Posterior cingulate gyrus (tissue), 11 donors: Measurements from ENCODE around the gene MGAT4B.

Source experiments
- DNase-seq, 10 donors: peaks; one replicate each; pipeline versions ENCODE4 v3.0.0 to v3.0.0-alpha.2; 2020 to 2021; ENCODE audit warnings: mixed read lengths in 3 of 10
- intact Hi-C: fragments of 100-400 bp; cut with DNase I; formaldehyde crosslinking; loops from one replicate; pipeline ENCODE4 v1.15.1; 2023

Gene MGAT4B

DNA sequence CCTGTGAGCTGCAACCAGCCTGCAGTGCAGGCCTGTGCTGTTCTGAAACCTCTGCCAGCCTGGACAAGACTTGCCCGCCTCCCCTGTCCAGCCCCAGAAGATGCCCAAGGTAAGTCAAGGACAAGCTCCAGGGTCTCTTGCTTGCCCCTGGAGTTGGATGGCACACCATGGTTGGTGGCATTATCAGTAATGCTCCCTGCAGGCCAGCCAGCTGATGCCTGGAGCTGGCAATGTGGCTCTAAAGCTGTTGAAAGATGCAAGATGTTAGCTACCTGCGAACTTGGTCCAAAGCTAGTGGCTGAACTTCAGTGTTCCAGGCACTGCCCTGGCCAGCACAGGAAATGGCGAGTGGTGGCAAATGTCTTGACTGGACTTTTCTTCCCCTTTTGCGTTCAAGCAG lies 26.8 kb downstream of the MGAT4B start:
- DNase-seq = peak in 2 of 10 donors; percentile 16 to 46
- intact Hi-C loops = no loop called here

DNA sequence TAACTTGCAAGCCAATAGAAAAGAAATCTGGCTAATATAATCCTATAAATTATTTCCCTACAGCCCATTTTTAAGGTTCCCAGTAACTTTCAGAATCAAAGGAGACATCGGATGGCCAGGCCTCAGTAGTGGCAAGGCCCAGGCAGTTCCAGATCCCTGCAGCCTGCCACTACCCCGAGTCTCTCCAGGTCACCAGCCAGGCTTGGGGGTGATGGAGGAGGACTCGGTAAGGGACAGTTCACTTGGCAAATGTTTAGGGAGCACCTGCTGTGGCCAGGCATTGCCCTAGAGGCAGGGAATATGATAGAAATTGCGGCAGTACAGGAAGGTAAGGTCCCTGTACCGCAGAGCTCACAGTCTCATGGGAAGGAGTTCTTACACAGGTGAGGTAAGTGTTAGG lies 28.1 kb downstream of the MGAT4B start:
- peak in 1 of 10 donors; percentile 52 for DNase-seq
- intact Hi-C loops = no loop called here

DNA sequence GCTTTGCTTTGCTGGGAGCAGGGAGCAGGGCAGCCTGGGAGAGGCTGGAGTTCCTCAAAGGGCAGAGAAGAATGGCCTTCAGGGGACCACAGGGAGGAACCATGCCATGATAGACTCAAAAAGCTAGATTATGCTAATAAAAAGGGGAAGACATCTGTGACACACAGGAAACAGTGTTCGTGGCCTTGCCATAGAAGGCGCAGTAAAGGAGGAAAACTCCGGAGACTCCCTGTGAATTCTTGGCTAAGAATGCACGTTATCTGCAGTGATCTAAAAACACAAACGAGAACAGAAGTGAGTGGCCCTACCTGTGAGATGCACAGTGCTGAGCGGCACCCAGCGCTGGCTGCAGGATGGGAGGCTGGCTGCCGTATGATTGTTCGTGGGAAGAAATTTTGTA lies 28.8 kb downstream of the MGAT4B start:
- DNase-seq = peak in 2 of 10 donors; percentile 67 to 68
- intact Hi-C loops = no loop called here

DNA sequence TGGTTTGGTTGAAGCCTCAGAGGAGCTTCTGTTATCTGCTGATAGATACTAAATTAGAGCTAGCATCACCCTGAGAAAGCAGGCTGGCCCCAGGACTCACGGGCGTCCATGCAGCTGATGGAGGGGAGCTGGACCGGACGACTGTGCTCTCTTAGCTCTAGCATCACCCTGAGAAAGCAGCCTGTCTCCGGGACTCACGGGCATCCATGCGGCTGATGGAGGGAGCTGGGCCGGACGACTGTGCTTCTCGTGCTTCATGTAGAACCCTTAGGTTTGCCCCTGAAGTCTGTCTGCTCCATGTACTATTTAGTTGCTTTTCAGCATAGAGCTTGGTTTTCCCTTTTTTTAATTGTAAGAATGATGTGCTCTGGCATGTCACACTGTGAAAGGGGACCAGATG lies 29.2 kb downstream of the MGAT4B start:
- intact Hi-C loops = no loop called here
- peak in 2 of 10 donors; percentile 33 to 71 for DNase-seq

DNA sequence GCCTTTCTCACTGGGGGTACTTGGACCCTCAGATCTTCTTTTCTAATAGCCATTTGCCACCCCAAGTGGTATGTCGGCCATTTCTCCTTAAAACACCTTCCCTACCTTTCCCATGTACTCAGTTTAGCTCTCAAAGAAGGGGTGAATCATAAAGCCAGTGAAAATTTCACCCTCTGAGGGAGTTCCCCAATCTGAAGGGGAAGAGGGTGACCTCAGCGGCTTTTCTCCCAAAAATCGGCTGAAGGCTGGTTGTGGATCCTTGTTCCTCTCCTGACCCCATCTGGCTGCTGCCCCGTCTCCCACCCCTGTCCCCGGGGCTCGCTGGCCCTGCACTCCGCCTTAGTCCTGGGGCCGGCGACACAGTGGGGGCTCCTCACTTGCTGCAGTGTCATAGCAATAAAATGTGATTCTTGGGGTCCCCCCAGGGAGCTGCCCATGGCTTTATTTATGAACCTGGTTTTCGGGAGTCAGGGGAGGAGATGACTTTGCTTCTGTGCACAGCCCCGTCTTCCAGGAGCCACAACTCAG lies 30.2 kb downstream of the MGAT4B start:
- DNase-seq = peak in 1 of 10 donors; percentile 75
- intact Hi-C loops = no loop called here

DNA sequence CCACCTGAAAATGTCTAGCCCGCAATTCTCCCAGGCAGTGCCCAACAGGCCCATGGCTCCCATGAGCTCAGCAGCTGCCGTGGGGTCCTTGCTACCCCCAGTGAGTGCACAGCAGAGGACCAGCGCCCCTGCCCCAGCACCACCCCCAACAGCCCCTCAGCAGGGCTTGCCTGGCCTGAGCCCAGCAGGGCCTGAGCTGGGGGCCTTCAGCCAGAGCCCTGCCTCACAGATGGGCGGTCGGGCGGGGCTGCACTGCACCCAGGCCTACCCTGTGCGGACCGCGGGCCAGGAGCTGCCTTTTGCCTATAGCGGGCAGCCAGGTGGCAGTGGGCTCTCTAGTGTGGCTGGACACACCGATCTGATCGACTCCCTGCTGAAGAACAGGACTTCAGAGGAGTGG lies 32.2 kb downstream of the MGAT4B start:
- intact Hi-C loops = no loop called here
- peak in 2 of 10 donors; percentile 39 to 79 for DNase-seq

DNA sequence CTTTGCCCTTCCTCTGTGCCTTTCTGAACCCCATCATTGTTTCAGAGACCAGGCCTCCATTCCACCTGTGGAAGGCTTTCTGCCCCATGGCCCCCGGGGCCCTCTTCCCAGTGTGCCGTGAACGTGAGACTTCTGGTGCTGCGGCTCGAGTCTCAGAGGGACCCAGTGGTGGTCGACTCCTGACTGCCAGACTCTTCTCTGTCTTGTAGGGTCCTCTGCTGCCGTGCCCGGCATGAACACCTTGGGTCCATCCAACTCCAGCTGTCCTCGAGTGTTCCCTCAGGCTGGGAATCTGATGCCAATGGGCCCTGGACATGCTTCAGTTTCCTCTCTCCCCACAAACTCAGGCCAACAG lies 33.0 kb downstream of the MGAT4B start:
- intact Hi-C loops = no loop called here
- DNase-seq = peak in 1 of 10 donors; percentile 19

DNA sequence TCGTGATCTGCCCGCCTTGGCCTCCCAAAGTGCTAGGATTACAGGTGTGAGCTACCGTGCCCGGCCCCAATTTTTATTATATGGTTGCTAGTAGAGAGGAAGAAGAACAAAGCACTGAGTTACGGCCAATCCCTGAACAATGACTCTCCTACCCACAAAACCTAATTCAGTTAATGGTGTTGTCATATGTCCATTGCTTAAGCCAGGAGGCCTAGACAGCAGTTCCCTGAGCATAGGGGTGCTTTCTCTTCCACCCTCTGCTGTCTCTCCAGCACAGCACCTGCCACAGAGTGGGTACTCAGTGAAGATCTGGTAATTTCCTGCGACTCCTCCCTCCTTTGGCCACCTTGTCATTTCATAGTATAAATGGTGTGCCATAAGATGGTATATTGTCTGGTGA lies 34.3 kb downstream of the MGAT4B start:
- intact Hi-C loops = no loop called here
- peak in 2 of 10 donors; percentile 4 to 17 for DNase-seq

DNA sequence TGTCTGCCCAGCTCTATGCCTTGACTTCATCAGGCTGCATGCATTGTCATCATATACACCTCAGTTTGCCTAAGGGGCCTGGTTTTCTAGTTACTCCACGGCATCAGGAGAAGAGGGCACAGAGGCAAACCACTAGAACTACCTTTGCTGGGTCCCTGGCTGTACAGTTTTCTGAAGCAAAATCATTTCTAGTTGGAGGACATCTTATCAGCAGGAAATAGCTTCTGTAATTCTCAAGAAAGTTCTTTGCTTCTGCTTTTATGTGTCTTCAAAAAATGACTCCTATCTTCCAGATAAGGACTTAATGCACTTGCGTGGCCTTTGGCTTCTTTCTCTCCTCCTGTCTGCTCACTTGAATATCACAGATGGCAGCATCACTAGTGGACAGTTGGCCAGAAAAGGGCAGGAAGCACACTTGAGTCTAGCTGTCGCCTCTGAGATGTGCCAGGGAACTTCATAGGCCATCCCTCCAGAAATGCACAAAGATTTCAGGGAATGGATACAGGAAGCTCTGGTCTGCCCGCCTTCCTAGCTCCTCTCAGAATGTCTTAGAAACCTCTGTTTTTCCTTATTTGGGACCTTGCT lies 35.3 kb downstream of the MGAT4B start:
- intact Hi-C loops = no loop called here
- peak in 1 of 10 donors; percentile 10 for DNase-seq

DNA sequence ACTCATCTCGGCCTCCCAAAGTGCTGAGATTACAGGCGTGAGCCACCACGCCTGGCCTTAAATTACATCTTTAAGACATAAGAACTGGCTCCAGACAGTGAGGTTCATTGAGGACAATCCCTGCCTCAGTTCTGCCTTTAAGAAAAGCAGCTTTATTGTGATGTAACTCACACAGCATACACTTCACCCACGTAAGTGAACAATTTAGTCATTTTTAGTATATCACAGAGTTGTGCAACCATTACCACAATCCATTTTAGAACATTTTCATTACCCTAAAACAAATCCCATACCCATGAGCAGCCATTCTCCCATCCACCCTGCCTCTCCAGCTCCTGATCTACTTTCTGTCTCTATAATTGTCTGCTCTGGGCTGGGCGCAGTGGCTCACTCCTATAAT lies 36.9 kb downstream of the MGAT4B start:
- peak in 1 of 10 donors; percentile 9 for DNase-seq
- intact Hi-C loops = no loop called here

DNA sequence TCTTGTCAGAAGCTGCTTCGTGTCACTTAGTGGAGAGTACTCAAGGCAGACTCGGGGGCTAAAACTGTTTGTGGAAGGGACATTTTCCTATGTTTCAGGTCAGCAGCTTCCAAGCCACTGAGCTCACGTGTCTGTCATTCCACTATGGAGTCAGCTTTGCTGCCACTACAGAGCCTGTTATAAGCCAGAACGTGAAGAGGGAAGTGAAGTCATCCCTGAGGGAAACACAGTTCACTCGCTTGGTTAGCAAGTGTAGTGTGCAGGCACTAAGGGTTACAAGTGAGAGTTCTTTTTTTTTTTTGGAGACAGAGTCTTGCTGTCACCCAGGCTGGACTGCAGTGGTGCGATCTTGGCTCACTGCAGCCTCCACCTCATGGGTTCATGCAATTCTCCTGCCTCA lies 37.4 kb downstream of the MGAT4B start:
- intact Hi-C loops = no loop called here
- peak in 1 of 10 donors; percentile 5 for DNase-seq

DNA sequence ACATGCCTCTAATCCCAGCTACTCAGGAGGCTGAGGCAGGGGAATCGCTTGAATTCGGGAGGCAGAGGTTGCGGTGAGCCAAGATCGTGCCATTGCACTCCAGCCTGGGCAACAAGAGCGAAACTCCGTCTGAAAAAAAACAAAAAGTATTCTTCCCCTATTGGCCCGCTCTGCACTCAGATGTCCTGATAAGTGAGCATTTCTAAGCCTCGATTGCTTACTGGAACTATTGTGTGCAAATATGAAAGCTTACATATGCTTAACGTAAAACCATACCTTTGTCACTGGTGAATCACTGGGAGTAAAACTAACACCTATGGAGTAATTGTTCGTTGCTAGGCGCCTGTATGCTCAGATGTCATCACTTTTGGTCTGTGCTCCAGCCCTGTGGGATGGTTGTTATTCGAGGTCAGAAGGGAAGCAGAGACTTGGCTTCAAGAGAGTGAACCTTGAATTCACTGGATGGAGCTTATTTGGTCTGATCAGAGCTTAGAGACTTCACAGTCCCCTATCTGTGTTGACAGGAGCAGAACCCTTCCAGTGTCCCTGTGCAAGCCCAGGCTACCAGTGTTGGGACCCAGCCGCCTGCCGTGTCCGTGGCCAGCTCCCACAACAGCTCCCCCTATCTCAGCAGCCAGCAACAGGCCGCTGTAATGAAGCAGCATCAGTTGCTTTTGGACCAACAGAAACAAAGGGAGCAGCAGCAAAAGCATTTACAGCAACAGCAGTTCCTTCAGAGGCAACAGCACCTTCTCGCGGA lies 38.2 kb downstream of the MGAT4B start:
- intact Hi-C loops = no loop called here
- DNase-seq = peak in 3 of 10 donors; percentile 31 to 82 (median 71)

DNA sequence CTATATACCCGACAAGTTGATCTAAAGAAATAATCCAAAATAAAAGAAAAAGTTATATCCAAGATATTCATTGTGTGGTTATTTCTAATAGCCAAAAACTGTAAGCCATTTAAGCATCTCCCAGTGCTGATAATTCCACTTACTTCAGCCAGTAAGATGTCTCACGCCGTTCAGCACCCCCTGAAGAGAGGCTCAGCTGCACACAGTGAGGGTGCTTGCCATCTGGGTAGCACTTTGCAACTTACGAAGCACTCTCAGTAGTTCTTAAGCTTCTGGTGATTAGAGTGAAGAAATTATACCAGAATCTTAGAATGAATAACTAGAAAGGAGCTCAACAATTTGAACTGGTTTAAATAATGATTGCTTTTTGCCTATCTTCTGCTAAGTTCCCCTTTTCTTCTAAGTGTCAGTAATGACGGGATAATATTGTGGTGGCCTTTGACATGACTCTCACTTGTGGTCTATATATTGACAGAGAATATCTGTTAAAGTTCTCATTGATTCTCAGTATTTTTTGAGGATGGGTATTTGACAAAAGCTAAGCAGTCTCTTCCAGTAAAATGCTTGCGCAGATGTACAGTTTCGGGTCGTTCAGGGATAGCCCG lies 39.1 kb downstream of the MGAT4B start:
- DNase-seq = peak in 1 of 10 donors; percentile 54
- intact Hi-C loops = no loop called here

DNA sequence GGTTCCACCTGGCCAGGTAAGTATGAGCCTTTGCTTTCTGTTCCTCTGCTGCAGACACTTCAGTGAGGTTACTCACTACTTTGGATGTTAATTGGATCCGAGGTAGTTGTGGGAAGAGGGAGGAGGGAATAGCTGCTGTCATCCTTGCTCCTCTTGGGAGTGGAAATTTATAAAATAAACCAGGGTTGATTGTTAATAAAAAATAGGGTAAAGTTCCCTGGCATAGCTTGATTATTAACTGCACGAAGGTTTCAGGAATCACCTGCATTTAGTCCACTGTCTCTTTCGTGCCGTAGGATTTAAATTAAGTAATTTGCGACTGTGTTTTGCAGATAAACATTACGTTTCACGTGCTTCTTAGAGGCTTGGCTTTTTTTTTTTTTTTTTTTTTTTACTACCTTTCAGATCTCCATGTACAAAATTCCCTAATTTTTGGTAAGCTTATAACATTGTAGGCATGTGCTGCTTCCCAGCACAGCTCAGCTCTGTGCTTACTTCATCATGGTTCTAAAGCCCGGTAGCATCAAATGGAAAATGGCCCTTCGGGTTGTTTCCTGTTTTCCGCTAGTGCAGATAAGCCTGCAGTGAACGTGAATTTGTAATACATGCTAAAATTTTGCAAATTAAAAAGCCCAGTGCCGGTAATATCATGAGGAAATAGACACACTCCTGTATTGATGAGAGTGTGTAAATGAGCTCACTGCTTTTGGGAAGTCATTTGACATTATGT lies 39.8 kb downstream of the MGAT4B start:
- DNase-seq = peak in 1 of 10 donors; percentile 3
- intact Hi-C loops = no loop called here

DNA sequence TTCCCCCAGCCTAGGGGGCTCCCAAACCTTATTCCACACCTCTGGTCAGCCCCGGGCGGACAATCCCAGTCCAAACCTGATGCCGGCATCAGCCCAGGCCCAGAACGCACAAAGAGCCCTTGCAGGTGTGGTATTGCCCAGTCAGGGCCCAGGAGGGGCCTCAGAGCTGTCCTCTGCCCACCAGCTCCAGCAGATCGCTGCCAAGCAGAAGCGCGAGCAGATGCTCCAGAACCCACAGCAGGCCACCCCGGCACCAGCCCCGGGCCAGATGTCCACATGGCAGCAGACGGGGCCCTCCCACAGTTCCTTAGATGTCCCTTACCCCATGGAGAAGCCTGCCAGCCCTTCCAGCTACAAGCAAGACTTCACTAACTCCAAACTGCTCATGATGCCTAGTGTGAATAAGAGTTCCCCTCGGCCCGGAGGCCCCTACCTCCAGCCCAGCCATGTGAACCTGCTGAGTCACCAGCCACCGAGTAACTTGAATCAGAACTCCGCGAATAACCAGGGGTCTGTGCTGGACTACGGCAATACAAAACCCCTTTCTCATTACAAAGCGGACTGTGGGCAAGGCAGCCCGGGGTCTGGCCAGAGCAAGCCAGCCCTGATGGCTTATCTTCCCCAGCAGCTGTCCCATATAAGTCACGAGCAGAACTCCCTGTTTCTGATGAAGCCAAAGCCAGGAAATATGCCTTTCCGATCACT lies 40.5 kb downstream of the MGAT4B start:
- peak in 4 of 10 donors; percentile 16 to 89 (median 62) for DNase-seq

DNA sequence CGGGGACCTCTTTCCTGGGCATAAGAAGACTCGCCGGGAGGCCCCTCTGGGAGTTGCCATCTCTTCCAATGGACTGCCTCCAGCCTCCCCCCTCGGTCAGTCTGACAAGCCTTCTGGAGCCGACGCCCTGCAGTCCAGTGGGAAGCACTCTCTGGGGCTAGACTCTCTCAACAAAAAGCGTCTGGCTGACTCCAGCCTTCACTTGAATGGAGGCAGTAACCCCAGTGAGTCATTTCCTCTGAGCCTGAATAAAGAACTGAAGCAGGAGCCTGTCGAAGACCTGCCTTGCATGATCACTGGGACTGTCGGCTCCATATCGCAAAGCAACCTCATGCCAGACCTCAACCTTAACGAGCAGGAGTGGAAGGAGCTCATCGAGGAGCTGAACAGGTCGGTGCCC lies 41.3 kb downstream of the MGAT4B start:
- intact Hi-C loops = no loop called here
- peak in 2 of 10 donors; percentile 52 to 84 for DNase-seq

More for the DNA sequence above, 40.5 kb downstream of the MGAT4B start:
- intact Hi-C loops = no loop called here

DNA sequence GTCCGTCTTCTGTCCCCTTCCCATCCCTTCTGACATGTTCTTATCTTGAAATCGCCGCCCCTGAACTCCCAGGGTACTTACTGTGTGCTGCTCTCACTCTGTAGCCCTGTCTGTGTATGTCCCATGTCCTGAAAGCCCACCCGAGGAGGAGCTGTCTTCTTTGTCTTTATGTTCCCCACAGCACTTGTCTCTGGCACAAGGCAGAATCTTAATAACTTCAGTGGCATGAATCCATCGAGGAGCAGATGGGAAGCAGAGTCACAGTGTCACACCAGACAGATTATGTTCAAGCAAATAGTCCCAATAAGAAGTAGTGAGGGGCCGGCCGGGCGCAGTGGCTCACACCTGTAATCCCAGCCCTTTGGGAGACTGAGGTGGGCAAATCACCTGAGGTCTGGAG lies 42.6 kb downstream of the MGAT4B start:
- DNase-seq = peak in 2 of 10 donors; percentile 30 to 49
- intact Hi-C loops = loop anchor here (5.0 kb wide), 1 partner anchor 33 kb away; no protein-coding TSS in a partner anchor

DNA sequence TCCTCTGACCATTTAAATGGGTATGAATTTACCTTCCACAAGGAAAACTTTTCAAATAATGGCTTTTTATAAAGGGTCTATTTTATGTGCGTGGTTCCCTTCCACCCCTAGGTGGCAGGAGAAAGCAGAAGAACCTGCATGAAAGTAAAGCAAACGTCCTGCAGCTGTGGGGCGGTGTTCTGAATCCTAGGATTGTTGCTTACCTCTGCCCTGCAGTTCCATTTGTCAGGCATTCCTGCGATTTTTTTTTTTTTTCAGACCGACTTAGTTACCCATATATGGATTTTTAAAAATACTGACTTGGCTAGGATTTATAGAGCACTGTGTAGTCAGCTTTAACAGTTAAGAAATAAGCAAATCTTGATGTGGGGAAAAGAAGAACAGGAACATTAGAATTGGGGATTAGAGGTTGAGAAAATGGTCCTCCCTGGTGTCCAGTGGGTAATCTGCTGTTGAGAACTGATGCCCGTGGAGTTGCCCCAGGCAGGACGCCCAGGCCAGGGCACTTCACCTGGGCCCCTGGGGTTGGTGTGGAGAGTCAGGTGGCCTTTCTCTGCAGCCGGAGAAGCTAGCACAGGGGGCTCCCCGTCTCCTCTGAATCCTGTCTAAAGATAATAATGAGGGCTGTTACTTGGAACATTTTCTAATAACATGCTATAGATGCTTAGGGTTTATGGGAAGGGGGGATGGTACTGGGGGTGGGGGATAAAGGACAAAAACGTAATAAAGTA lies 43.3 kb downstream of the MGAT4B start:
- intact Hi-C loops = loop anchor here (5.0 kb wide), 1 partner anchor 34 kb away; no protein-coding TSS in a partner anchor
- DNase-seq = peak in 7 of 10 donors; percentile 53 to 91 (median 60)

DNA sequence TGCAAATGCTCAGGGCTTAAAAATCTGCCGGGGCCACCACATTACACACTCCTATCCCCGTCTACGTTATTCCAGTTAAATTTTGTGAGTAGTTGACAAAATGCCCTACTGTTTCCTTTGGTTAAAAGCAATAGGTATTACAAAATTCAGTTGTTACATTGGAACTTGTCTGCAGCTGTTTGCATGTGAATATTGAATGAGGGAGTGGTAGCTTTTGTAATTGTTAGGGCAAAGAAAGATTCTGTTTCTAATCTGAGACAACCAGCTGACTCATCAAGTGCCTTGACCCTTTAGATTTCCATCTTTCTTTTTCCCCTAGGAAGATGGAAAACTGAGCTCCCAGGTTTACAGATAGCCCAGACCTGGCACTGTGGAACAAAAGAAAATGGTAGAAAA lies 43.9 kb downstream of the MGAT4B start:
- DNase-seq = peak in 1 of 10 donors; percentile 6
- intact Hi-C loops = loop anchor here (5.0 kb wide), 1 partner anchor 35 kb away; no protein-coding TSS in a partner anchor
